ENCODE measurements around the gene ELMO1. TPM values are rescaled to one million over a fixed set of nuclear protein-coding genes. Genes with fewer than 3 reads are reported as not detected.

Gene ELMO1
- polyA plus RNA-seq, 3 donors: 11.1 to 11.8 (median 11.4) TPM

DNA sequence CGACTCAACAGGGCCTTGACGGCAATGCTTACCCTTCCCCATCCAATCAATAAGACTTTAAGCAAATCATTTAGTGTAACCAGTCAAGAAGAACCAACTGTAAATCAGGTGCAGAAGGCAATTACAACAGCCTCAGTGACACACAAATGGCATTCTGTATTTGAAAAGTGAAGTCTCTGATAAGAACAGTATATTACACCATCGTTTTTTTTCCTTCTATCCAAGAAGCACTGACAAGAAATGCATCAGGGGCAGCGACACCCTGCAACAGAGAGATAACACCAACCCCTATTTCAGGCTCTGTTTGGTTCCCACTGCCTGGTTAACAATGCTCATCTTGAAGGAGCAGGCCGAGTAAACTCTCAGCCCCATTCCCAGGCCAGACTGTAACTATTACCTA is 520.4 kb downstream of the ELMO1 start:
- DNase-seq: no peak

DNA sequence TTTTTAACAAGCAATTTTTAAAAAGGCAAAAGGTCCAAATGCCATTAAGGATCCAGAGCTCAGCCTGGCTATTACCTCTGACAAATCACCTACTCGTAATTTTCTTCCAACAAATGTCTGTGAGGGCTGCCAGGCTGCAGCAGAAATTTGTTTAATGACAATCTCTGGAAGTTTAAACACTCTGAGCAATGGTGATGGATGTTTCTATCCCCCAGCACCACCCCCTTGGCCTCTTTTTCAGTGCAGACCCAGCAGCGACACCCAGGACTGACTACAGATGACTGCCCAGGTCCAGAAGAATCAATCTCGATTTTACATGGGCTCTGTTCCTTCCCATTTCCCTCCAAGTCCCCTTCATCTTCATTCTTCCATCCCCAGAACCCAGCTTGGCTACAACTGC is 523.0 kb downstream of the ELMO1 start:
- DNase-seq: no peak

DNA sequence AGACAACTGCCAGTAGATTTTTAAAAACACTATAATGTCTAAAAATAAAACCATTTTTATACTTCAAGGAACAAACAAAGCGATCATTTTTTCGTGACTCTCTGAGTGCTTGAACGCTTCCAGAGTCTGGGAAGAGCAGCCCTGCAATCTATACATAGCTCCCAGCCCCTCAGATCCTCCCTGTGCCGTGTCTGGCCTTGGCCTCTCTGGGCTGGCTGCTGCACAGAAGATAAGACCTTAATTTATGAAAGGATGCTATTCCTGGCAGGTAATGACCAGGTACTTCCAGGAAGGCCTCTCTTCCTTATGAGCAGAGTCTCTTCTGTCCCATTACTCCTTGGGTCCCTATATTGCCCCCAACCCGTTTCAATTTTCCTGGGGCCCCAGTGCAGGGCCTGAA is 523.5 kb downstream of the ELMO1 start:
- no peak for DNase-seq

DNA sequence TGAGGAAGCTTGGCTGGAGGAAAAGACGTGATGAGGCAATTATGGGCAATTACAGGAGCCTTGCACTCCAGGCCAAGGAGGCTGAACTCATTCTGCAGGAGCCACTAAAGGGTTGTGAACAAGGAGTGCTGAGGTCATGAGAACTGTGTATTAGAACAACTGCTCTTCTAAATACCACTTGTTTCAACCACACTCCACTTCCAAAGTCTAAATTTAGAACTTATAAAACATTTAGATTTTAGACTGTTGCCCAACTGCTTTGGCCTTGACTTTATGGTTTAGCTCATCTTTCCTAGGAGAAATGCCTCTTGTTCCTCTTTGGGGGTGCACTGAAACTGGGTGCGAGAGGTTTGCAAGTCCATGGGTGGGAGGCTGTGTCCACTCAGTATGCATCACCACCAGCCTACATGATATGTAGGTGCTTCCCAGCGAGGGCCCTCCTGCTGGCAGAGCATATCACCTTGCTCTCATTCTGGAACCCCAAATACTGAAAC is 524.7 kb downstream of the ELMO1 start:
- DNase-seq: no peak

DNA sequence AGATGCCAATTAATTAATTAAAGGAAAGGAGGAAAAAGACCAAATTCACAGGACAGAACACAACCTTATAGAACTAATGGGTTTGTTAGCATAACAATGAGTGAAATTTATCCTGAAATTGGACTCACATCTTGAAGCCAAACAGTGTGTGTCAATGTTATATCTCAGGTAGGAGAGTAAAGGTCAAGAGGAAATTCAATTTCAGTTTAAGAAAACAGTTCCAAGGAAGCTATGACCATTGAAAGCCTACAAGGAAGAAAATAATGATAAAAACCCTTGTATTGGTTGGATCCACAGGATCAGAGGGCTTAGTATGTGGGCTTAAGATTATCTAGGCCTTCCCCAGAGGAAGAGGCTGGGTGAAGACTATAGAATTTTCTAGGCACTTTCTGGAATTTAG is 525.5 kb downstream of the ELMO1 start:
- DNase-seq: no peak

DNA sequence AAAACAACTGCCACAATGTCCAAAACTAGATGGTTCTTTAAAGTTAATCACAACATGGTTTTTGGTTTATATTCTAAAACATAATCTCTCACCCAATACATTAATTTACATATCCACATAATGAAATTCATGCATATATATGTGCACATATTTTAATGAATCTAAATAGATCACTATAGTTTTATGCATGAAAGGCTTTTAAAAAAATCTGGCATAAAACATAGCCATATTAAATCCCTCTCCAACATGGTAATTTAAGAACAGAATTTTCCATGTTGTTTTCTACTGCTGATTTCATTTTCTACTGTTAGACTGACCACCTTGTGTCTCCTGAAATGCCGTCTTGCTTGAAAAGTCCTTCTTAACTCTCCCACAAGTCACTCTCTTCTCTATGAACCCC is 528.2 kb downstream of the ELMO1 start:
- no peak for DNase-seq

DNA sequence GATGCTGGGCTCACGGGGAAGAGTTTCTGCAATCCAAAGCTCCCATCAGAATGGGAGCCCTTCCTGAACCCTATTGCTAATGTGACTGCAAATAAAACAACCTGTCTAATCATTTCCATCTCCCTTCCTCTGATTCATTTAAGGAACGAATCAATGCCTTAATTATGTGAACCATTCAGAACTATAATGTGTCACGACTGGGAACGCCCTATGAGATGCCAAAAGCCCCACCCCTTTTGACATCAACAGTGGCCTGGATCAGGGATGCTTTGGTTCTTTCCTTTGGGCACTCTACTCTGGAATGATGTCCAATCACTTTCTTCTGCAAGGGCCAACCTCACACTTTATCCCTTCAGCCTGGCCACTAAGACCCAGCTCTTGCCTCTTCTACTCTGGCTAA is 528.9 kb downstream of the ELMO1 start:
- no peak for DNase-seq

DNA sequence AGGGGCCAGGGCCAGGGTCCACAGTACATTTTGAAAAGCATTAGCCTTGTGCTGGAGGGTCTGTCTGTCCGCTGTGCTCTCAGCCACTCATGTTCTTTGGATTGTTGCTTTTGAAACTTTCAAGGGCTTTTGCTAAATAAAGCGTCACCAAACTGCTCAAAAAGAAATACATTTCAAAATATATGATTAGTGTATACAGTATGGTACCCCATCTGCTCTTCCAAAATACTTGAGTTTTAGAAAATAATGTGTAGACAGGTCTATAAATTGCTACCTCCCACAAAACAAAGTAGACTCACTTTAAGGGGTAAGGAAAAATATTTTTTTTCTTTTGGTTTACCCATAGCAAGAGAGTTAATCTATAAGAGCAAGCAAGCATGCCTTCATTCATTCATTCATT is 530.1 kb downstream of the ELMO1 start:
- DNase-seq: no peak

DNA sequence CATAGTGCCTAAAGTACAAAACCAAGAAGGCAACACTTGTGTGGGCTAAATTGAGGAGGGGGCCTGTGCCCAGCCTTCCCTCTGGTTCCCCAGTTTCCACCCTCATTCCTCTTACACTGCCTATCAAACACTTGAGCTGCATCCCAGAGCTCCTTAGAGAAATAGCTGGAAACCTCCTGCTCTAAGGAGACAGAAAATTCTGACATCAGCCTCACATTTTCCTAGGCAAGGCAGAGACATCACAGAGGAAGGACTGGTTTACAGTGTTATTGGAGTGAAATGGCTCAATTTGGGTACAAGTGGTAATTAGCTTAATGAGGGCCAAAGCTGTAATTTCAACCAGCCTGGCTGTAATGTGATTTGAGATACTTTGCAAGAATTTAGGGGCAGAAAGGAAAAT is 532.0 kb downstream of the ELMO1 start:
- DNase-seq: no peak

DNA sequence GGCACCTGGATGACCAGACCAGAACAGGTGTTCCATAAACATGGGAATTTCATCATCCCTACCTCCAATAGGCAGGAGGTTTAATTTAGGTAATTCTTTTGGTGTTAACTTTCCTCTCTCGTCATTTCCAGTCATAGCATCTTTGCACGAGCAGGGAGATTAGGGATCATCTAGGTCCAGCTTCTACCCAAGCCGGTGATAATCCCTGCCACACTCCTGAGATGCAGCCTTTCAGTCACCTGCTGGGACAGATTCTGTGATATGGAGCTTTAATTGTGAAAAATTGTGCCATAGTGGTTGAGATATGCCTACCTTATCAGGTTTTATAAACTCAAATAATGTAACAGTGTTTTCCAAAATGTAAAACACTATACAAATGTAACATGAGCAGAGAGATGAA is 532.5 kb downstream of the ELMO1 start:
- no peak for DNase-seq

DNA sequence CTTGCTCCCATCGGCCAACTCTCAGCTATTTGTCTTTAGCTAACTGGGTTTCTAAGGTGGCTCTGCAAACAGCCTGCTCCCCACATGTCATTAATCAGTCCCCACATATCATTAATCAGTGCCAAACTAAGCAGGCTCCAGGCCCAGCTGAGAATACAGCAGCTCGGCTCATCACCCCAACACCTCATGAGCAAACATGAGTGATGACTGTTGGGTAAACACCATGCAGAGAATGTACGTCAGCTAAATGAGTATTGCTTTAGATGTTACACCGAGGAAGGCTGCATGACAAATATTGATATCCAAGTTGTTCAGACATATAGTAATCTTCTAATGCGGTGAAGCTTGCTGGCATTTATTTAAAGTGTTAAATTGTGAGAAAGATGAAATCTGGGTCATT is 536.9 kb downstream of the ELMO1 start:
- DNase-seq: no peak

DNA sequence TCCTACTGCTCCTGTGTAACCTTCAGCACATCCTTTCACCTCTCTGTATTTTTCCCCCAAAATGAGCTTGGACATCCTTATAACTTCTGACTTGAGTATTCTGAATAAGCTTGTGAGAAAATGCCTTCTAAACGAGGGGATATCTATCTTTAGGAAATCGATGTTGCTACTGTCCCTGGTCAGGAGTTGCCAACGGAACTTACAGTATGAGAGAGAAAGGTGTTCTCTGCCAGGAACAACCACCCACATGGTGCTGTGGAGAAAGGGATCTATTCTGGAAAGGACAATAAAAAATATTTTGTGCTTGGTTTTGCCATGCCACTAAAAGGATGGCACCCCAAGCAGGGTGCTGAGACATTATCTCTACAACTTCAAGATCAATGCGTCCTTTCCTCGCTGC is 537.8 kb downstream of the ELMO1 start:
- DNase-seq: no peak

DNA sequence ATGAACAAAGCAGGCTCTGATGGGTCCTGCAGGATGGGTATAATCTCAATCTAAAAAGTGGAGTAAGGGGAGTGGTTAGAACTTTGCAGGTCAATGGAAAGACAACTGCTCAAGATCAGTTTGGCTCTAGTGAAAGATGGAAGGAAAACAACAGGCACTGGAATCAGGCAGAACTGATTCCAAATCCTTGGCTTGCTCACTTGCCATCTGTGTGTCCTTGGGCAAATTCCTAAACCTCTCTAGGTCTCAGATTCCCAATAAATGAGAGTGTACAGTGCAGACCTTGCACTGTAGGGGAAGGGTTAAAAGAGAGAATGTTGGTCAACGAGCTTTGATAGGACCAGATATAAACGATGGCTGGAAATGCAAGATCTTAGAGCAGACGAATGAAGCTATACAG is 538.3 kb downstream of the ELMO1 start:
- DNase-seq: no peak

DNA sequence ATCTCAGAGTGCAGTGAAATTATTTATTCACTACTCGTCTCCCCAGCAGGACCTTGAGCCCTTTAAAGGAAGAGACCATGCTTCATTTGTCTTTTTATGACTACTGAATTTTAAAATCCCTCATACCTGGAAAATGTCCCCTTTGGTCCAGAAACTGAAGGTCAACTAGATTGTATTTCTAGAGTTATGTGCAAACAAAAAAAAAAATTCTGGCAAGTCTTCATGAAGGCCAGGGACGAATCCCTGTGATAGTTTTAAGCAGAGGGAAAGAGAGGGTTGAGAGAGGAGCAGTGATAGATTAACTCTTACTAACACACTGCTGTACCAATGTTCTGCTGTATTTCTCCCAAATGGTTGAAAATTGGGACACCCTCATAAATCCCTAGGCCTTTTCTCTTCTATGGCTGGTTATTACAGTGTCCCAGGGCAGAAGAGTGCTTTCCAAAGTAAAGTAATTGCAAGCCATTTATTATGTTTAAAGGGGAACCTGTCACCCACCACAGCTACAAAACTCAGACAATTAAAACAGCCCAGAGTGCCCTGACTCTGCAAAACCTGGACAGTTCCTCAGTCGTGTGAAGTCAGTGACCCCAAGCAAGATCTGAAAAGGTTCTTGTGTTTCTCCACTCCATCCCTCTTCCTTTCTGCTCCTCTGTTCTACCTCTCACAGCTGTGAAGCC is 541.6 kb downstream of the ELMO1 start:
- peak; percentile 38 for DNase-seq

DNA sequence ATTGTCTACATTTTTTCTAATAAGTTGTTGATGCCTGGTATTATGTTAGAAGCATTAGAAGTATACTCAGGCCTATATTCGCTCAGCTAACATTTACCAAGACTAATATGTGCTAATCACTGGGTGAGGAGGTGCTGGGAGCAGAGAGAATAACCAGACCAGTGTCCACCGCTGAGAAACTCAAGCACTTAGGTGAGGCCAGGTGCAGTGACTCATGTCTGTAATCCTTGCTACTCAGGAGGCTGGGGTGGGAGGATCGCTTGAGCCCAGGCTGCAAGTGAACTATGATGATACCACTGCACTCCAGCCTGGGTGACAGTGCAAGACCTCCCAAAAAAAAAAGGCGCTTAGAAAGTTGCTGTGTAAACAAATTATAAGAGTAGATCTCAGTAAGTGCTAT is 542.2 kb downstream of the ELMO1 start:
- no peak for DNase-seq

DNA sequence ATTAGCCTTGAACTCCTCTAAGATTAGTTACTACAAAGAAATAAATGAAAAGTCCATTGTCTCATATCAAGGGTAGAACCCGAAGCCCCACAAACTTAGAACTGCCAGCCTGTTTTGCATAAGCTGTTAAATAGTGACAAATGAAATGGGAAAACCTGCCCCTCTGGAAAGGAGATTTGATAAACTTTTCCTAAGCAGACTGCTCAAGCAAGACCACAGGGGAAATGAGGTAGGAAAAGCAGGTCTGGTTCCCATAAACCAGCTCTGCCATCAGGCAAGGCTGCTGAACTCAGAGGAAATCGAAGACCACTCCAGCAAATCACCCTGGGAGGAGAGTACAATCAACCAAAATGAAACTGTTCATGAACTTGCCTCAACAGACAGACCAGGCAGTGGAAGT is 542.8 kb downstream of the ELMO1 start:
- DNase-seq: peak; percentile 30

DNA sequence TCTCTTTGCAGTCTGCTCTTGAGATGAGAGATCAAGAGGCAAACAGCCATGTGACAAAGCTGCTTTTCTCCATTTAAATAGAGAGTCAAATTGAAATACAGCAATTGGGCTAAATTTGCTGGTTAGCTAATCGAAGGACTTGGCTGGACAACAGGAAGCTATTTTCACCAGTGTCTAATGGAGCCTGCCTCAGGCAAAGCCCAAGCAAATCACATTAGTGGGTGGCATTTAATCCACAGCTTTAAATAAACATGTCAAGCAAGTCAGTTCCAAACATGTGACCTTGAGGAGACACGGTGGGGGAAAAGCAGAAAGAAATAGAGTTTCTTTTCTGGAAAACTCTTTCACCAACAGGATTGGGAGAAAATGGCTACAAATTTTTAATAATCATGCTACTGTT is 543.9 kb downstream of the ELMO1 start:
- no peak for DNase-seq

DNA sequence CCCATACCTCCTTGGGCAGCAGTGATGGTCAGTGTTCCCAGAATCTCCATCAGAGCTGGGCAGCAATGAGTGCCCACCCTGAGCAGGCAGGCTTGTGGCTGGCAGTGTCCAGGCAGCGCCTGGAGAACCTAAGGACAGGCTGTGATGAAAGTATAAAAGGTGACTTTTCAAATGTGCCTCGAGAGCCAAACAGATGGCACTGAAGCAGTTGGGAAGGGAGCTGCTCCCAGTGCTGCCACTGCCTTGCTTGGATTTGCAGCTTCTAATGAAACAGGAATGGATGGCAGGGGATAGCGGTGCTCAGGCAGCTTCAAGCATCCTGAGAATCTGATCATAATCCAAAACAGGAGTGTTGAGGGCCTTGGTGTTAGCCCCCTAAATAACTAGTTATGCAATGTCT is 544.6 kb downstream of the ELMO1 start:
- DNase-seq: no peak

DNA sequence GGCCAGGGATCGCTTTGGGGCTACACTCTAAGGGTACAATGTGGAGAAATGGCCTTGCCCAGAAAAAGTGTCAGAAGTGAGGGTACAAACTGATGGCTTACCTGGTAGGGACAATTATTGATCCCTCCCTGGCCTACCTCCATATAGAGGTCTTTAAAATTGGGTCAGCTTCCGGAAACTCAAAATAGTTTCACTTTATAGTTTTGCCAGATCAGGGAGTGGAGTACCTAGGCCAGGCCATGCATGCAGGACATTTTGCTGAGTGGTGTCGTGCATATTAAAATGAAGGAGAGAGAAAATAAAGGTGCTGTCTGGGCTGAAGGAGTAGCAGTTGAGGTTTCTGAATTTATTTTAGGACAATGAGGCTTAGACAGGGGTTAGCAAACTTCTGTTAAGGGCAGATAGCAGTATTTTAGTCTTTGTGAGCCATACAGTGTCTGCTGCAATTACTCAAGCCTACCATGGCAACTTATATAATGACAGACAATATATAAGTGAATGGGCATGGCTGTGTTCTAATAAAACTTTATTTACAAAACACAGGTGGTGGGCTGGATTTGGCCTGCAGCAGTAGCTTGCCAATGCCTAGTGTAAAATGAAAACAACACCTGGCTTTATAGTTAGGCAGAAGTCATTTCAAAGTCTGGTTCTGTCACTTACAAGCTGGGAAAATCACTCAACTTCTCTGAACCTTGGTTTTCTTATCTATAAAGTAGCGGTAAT is 547.5 kb downstream of the ELMO1 start:
- no peak for DNase-seq

DNA sequence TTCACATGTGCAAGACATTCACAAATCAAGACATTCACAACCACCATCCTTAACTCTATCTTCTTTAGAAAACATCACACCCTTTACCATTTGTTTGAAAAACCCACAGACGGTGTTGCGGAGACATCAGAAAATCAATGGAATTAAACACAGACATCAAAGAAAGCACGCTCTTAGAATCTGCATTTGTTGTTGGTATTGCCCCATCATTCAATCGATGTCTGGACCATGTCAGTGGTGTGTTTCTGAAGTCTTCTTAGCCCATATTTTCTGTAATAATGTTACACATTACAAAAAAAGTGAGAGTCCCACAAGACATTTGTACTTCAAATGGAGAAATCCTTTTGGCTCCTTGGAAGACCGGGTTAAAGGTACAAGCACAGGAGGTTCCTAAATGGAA is 550.5 kb downstream of the ELMO1 start:
- DNase-seq: no peak

DNA sequence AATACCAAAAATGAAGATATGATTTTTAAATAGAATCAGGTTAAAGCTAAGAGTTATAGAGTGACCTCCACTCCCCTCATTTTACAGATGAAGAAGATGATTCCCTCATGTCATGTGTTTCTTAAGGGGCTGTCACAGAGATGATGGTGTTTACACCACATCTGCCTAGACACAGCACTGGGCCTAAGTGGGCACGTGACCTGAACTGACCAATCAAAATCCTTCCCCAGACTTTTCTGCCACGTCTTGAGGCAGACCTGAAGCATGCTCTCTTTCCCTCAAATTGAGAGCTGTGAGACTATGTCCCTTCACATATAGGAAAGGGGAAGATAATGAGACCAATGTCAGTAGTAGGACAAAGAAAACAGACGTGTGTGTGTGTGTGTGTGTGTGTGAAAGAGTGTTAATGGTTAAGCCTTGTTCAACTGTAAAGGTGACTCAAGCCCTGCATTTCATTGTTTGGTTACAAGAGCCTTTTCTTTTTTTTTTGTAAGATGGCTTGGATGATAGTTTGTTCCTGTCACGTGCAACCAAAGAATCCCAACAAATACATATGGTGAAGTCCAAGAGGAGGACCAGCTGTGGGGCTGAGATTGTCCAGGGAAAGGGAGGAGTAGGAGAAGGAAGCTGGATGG is 551.6 kb downstream of the ELMO1 start:
- DNase-seq: no peak

DNA sequence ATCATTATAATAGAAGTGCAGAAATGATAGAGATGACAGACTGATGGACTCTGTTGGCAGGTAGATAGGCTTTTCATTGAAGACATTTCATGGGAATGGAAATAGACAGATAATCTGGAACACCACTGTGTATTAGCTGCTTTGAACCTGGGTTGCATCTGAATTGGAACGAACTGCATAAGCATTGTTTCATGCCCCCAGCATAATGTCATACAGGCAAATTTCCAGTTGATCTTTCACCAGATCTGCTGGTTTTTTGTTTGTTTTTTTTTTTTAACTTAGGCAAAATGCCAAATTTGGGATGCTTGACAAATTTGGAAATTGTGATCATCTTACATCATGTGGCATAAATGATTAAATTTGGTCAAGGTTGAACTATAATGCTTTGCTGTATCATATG is 552.2 kb downstream of the ELMO1 start:
- no peak for DNase-seq

DNA sequence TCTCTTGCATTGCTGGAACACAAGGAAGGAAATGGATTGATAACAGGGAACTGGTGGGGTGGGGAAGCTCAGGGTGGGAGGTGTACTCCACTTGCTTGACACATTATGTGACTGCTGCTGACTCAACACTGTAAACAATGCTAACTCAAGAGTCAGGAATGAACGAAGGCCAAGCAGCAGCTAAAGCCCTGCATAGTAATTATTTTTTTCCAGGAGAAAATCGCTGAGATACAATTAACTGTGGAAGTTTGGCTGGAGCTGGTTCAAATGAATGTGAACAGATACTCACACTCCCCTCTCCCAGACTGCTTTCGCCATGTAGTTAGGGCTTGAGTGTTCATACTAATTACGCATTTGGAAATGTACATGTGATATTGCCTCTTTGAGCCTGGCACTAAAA is 553.5 kb downstream of the ELMO1 start:
- DNase-seq: no peak

All from renal pelvis (tissue), 4 donors.